ENCODE measurements around the gene LRRC8A.

The LRRC8A gene

DNA sequence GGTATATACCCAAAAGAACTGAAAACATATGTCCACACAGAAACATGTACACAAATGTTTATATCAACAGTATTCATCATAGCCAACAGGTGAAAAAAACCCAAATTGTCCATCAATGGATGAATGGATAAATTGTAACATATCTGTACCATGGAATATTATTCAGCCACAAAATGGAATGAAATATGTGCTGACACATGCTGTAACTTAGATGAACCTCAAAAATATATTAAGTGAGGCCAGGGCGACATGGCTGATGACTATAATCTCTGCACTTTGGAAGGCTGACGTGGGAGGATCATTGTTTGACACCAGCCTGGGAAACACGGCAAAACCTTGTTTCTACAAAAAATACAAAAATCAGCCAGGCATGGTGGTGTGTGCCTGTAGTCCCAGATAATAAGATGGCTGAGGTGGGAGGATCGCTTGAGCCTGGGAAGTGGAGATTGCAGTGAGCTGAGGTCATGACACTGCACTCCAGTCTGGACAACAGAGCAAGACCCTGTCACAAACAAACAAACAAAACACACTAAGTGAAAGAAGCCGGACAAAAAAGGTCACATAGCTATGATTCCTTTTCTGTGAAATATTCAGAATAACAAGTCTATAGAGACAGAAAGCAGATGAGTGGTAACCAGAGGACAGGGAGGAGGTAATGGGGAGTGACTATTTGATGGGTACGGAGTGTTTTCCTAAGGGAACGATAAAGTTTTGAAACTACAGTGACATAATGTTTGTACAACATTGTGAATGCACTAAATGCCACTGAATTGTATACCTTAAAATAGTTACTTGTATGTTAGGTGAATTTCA, 11.6 kb upstream of the LRRC8A start:
- TF ChIP-seq REST (IDR thresholded peaks at IDR 0.05; ENCODE audit: low read depth) = no peak

DNA sequence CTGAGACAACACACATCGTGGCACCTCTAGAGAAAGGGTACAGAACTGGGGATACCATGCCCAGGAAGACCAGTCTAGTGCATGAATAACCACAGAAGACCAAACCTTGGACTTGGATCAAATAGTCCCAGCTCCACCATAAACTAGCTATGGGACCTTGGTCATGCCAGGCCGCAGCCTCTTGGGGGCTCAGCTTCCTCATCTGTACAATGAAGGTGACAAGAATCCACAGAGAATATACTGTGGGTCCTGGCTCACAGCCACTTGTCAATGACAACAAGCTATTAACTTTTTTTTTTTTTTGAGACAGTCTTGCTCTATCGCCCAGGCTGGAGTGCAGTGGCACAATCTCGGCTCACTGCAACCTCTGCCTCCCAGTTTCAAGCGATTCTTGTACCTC, 4.1 kb upstream of the LRRC8A start:
- 0 out of 2 replicates have a peak, but pooled peaks have one; percentile 13 for TF ChIP-seq RAD21 (IDR thresholded peaks at IDR 0.05; ENCODE audit: low read depth)
- TF ChIP-seq, protein P1, sequence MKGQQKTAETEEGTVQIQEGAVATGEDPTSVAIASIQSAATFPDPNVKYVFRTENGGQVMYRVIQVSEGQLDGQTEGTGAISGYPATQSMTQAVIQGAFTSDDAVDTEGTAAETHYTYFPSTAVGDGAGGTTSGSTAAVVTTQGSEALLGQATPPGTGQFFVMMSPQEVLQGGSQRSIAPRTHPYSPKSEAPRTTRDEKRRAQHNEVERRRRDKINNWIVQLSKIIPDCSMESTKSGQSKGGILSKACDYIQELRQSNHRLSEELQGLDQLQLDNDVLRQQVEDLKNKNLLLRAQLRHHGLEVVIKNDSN (IDR thresholded peaks at IDR 0.05) = no peak

- TF ChIP-seq ZBTB7A (IDR thresholded peaks at IDR 0.05; ENCODE audit: low read depth) = no peak
- no peak for TF ChIP-seq CREB1 (IDR thresholded peaks at IDR 0.05; ENCODE audit: low read depth)
- TF ChIP-seq EP300 (IDR thresholded peaks at IDR 0.05; ENCODE audit: borderline replicate concordance) = no peak
- TF ChIP-seq, protein P1 (IDR thresholded peaks at IDR 0.05) = no peak
- no peak for TF ChIP-seq EGR1 (IDR thresholded peaks at IDR 0.05)
- no peak for TF ChIP-seq TEAD4 (IDR thresholded peaks at IDR 0.05)
- TF ChIP-seq FOXM1 (IDR thresholded peaks at IDR 0.05; ENCODE audit: borderline replicate concordance, low read depth) = no peak
- no peak for TF ChIP-seq MAX (IDR thresholded peaks at IDR 0.05)
- TF ChIP-seq TAF1 (IDR thresholded peaks at IDR 0.05; ENCODE audit: low read depth) = no peak
- TF ChIP-seq CEBPB (IDR thresholded peaks at IDR 0.05) = no peak
These were observed 1.0 kb downstream of the LRRC8A start for GRCh38 chr9:128882677-128883603.

DNA sequence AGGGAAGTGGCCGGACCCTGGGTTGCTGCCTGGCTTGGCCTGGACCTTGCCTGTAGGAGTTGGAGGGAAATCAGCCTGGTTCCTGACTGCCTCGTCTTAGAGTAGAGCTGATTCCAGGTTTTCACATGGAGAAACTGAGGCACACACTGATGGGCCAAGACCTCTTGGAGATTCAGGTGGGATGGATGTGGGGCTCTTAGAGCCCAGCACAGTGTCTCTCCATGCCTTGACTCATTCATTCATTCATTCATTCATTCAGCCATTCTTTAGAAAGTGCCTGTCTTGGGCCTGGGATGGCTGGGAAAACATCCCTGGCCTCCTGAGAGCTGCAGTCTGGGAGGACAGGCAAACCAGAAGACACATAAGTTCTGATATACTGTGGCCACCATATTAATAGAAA, 2.2 kb downstream of the LRRC8A start:
- TF ChIP-seq YY1 (IDR thresholded peaks at IDR 0.05; ENCODE audit: low read depth) (no peak), CREB1 (IDR thresholded peaks at IDR 0.05; ENCODE audit: low read depth) (no peak), CEBPB (IDR thresholded peaks at IDR 0.05) (no peak), NFIC (IDR thresholded peaks at IDR 0.05) (no peak), ZBTB7A (IDR thresholded peaks at IDR 0.05; ENCODE audit: low read depth) (no peak), MAX (IDR thresholded peaks at IDR 0.05) (no peak), EGR1 (IDR thresholded peaks at IDR 0.05) (no peak), EP300 (IDR thresholded peaks at IDR 0.05; ENCODE audit: borderline replicate concordance) (no peak), RAD21 (IDR thresholded peaks at IDR 0.05; ENCODE audit: low read depth) (no peak), TCF12 (IDR thresholded peaks at IDR 0.05; ENCODE audit: low read depth) (no peak), REST (IDR thresholded peaks at IDR 0.05; ENCODE audit: low read depth) (no peak), TEAD4 (IDR thresholded peaks at IDR 0.05) (no peak)
- TF ChIP-seq, protein P1 (IDR thresholded peaks at IDR 0.05) = no peak

DNA sequence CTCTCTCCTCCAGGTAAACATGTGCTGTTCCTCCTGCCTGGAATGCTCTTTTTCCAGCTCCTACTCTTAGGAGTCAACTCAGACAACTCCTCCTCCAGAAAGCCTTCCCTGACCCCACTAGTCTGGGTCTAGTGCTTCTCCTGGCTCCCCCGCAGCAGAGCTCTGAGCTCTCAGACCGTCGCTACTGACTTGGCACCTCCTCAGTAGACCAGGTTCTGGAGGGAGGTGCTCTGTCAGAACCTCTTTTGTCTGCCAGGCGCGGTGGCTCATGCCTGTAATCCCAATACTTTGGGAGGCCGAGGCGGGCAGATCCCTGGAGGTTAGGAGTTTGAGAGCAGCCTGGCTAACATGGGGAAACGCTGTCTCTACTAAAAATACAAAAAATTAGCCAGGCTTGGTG, 3.4 kb downstream of the LRRC8A start:
- TF ChIP-seq NFIC (IDR thresholded peaks at IDR 0.05) (no peak), EP300 (IDR thresholded peaks at IDR 0.05; ENCODE audit: borderline replicate concordance) (no peak), REST (IDR thresholded peaks at IDR 0.05; ENCODE audit: low read depth) (no peak), YY1 (IDR thresholded peaks at IDR 0.05; ENCODE audit: low read depth) (no peak), ZBTB7A (IDR thresholded peaks at IDR 0.05; ENCODE audit: low read depth) (no peak), FOXM1 (IDR thresholded peaks at IDR 0.05; ENCODE audit: borderline replicate concordance, low read depth) (no peak), EGR1 (IDR thresholded peaks at IDR 0.05) (no peak)
